Activated CD4-positive, CD25-positive, alpha-beta regulatory T cell treated with anti-CD3 and anti-CD28 coated beads, Interleukin-2, amount 50 U/mL, for 24 hours (primary cell): Measurements from ENCODE around the gene ETHE1.
A peak's percentile ranks its signal among the peaks of the same experiment; 100 is the strongest.

Experiments used
- ATAC-seq, 2 donors: fragments of 150-1000 bp; cut with Tn5 transposase; one replicate each; pipeline ENCODE4 v1.10.0; 2021; ENCODE audit warnings: mild to moderate bottlenecking in 1 of 2, moderate library complexity in 1 of 2

ETHE1 gene

GRCh38 chr19:43486412-43486811, 40.6 kb downstream of the ETHE1 start:
- ATAC-seq: no peak

- ATAC-seq: no peak
These were observed 41.0 kb downstream of the ETHE1 start for GRCh38 chr19:43485951-43486350.

GRCh38 chr19:43483281-43483680, 43.7 kb downstream of the ETHE1 start:
- no peak for ATAC-seq

- no peak for ATAC-seq
These were observed 44.8 kb downstream of the ETHE1 start for GRCh38 chr19:43482193-43482592.

- no peak for ATAC-seq
These were observed 45.3 kb downstream of the ETHE1 start for GRCh38 chr19:43481701-43482100.

GRCh38 chr19:43480574-43480973, 46.4 kb downstream of the ETHE1 start:
- no peak for ATAC-seq

GRCh38 chr19:43479961-43480561, 46.9 kb downstream of the ETHE1 start:
- no peak for ATAC-seq

- no peak for ATAC-seq
These were observed 47.8 kb downstream of the ETHE1 start for GRCh38 chr19:43479226-43479625.

- no peak for ATAC-seq
These were observed 48.7 kb downstream of the ETHE1 start for GRCh38 chr19:43478323-43478722.

GRCh38 chr19:43476606-43477005, 50.4 kb downstream of the ETHE1 start:
- no peak for ATAC-seq

- ATAC-seq: peak; percentile 75 to 82
These were observed 51.9 kb downstream of the ETHE1 start for GRCh38 chr19:43474986-43475705.

GRCh38 chr19:43474487-43474886, 52.5 kb downstream of the ETHE1 start:
- no peak for ATAC-seq

- no peak for ATAC-seq
These were observed 55.9 kb downstream of the ETHE1 start for GRCh38 chr19:43471091-43471490.

- peak; percentile 71 to 79 for ATAC-seq
These were observed 56.7 kb downstream of the ETHE1 start for GRCh38 chr19:43470288-43470687.

GRCh38 chr19:43469160-43469480, 57.9 kb downstream of the ETHE1 start:
- ATAC-seq: no peak

- no peak for ATAC-seq
These were observed 58.4 kb downstream of the ETHE1 start for GRCh38 chr19:43468354-43469159.

GRCh38 chr19:43467730-43468129, 59.3 kb downstream of the ETHE1 start:
- no peak for ATAC-seq

- no peak for ATAC-seq
These were observed 59.7 kb downstream of the ETHE1 start for GRCh38 chr19:43467276-43467675.

- no peak for ATAC-seq
These were observed 60.2 kb downstream of the ETHE1 start for GRCh38 chr19:43466793-43467192.

GRCh38 chr19:43465468-43466120, 61.4 kb downstream of the ETHE1 start, which contains the start of gene LYPD3:
TSS of gene LYPD3 (minus strand) at chr19:43465608. CDS start at chr19:43465571, 37 bp downstream.
- no peak for ATAC-seq

- ATAC-seq: peak; percentile 30 to 45
These were observed 62.7 kb downstream of the ETHE1 start for GRCh38 chr19:43464134-43464775.

GRCh38 chr19:43463381-43464133, 63.4 kb downstream of the ETHE1 start:
- ATAC-seq: peak; percentile 86 to 88
